GM18508 (cell line): ENCODE measurements around the gene HOXB6.

Experiments used
- ATAC-seq: cut with Tn5 transposase; IDR thresholded peaks from one replicate; pipeline ENCODE4 v1.9.1; 2021; ENCODE audit warnings: moderate number of reproducible peaks; ENCODE audit not compliant: insufficient read depth, unreplicated experiment

HOXB6 gene

GRCh38 chr17:48546924-48547807 lies 57.6 kb downstream of the HOXB6 start:
- ATAC-seq, result no peak

GRCh38 chr17:48546137-48546923 lies 58.5 kb downstream of the HOXB6 start:
- ATAC-seq, result no peak
